ENCODE data around the gene FICD.
"Not testable (repeated sequence)": the region's sequence is repeated elsewhere in the genome, so short reads cannot be mapped to it uniquely, and the experiment has no call there.

Gene FICD

DNA sequence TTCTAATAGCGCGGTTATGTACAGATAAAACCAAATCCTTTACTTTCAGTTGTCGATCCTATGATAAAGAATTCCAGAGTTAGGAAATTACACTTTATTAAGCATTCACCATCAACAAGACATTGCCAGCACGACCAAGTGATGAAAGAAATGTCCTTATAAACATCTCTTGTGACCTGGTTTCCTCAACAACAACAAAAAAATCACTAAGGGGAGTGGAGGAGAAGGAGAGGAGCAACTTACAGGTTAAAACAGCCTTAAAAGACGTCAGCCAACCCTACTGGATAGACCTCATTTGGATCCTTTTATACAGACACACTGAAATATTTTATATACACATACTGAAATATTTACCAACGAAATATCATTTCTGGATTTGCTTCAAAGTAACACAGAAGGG lies 23.1 kb downstream of the FICD start:
- no peak for DNase-seq (ENCODE audit: low read depth in 2 of 2)

DNA sequence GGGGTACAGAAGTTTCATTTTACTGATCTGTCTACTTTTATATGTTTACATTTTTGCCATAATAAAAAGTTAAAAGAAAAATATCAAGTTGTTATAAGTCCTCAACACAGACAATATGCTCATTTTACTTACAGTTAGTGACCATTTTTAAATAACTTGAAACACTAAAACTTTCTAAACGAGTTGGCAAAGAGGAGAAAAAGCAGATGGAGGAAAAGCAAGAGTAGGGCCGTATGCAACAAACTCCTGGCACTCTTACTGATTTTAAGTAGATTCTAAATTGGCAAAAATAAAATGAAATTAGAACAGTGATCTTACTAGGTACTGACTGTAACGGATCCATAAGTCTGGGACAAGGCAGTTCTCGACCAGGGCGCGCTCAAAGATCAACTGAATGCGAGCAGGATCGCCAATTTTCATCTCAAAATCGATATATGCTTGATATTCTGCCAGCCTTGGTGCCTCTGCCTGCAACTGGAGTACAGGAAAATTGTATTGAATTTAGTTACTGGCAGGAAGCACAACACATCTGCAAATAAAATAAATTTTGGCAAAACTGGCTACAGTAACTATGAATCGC lies 23.6 kb downstream of the FICD start:
- DNase-seq (ENCODE audit: low read depth in 2 of 2): no peak

DNA sequence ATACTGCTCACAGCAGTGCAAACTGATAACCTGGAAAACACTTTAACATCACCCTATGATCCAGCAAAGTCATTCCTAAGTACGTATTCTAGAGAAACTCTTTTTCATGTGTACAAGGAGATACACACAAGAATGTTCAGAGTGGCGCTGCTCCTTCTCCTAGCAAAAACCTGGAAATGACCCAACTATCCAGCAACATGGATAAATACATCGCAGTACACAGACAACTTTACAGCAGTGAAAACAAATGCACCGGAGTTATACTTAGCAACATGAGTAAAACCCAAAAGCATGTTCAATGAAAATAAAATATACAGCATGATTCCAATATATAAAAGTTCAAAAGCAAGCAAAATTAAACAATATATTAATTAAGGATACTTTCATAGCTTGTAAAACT lies 27.2 kb downstream of the FICD start:
- no peak for DNase-seq (ENCODE audit: low read depth in 2 of 2)

DNA sequence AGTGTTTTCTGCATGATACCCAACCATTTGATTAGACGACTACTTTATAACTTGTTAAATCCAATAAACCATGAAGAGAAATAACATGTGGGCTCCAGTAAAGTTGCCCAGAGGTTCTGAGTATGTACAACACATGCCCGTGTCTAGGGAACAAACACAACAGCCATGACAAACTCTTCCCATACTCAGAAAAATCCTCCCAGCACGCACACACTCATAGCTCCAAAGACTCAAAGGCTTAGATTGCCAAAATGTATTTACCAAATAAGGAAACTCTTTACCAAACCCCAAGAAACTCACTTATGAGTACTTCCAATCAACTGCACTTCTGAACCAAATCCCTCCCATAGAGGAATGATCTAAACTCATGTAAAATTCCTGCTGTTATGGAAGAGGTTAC lies 28.6 kb downstream of the FICD start:
- DNase-seq (ENCODE audit: low read depth in 2 of 2): no peak

DNA sequence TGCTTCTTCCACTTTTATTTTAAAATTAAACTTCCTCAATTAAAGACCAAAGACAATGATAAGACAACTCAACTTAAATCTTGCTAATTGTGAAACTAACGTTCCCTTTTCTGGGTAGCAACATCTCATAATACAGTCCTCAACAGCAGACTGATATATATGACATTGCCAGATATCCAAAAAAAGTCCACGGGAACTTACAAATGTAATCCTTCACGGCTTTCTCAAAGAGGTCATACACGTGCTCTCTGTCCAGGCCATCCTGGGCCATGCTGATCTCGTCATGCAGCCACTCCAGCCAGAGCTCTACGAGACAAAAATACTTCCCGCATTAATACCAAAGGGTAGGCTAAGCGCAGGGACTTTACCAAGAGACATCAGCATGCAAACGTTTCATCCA lies 32.6 kb downstream of the FICD start:
- no peak for DNase-seq (ENCODE audit: low read depth in 2 of 2)

DNA sequence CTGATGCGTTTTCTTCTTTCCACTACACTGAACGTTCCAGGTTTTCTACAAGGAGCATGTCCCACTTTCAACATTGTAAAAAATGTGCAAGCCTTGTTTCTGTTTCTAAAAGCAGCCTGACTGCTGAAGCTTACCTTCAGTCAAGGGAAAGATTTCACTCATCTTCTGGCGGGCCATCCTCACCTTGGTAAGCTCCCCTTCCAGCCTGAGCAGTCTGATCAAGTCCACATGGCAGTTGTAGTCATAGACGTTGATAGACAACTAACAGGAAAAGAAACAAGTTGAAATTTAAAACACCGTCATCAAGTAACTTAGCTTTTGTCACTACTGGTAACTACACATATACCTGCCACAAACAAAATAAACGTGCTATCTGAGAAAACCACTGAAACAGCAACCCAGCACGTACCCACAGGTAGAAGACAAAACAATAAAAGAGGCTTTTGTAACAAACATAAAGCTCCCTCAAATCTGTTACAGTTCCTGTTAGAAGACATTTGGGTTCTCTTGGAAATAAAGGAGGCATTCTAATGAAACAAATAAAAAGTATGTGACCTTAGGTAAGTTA lies 34.0 kb downstream of the FICD start:
- DNase-seq (ENCODE audit: low read depth in 2 of 2): no peak

DNA sequence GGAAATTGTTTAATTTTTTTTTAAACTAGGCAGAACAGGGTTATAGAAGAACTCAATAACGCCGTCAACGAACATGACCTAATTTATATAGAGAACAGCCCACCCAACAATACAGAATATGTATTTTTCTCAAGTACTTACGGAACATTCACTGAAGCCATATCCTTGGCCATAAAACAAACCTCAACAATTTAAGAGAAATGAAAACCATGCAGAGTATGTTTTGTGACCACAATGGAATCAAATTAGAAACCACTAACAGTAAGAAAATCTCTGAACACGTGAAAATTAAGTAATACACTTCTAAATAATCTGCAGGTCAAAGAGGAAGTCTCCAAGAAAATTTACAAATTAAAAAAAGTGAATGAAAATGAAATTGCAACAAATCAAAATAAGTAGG lies 36.5 kb downstream of the FICD start:
- DNase-seq (ENCODE audit: low read depth in 2 of 2): no peak

DNA sequence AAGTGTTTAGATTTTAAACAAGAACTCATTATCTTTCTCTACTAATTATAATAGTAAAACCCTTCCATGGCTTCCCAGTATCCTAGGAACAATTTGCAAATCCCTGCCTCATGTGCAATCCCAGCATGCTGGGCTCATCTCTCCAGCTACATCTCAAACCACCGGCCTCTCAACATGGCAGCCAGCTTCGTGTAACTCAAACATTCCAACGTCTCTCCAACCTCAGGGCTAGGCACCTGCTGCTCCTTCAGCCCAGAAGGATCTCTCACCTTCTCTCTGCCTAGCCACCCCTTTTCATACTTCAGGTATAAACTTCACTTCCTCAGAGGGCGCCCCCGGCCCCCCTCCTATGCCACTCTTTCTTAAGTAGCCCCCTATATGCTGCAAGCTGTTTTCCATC lies 38.7 kb downstream of the FICD start:
- no peak for DNase-seq (ENCODE audit: low read depth in 2 of 2)

DNA sequence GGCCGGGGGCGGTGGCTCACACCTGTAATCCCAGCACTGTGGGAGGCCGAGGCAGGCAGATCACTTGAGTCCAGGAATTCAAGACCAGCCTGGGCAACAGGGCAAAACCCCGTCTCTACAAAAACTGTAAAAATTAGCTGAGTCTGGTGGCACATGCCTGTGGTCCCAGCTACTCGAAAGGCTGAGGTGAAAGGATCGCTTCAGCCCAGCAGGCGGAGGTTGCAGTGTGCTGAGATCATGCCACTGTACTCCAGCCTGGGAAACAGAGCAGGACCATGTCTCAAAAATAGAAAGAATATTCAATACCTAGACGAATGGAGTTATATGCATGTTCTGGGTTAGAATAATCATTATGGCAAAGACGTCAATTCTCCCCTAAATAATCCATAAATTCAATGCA lies 40.3 kb downstream of the FICD start:
- DNase-seq (ENCODE audit: low read depth in 2 of 2): not testable (repeated sequence)

DNA sequence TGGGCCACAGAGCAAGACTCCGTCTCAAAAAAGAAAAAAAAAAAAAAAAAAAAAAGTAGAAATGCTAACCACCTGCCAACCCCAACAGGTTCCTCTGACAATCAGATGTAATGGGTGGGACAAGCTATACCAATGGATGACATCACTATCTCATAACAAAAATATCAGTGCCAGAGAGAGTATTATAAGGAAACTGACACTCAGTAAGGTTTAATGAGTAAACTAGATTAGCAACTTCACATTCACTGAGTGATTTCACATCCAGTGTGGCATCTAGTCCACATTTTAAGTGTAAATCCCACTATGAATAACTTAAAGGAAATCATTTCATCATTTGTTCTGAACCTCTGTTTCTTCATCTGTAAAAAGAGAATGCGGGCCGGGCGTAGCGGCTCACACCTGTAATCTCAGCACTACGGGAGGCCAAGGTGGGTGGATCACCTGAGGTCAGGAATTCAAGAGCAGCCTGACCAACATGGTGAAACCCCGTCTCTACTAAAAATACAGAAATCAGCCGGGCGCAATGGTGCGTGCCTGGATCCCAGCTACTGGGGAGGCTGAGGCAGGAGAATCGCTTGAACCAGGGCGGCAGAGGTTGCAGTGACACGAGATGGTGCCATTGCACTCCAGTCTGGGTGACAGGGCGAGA lies 44.1 kb downstream of the FICD start:
- DNase-seq (ENCODE audit: low read depth in 2 of 2): no peak

DNA sequence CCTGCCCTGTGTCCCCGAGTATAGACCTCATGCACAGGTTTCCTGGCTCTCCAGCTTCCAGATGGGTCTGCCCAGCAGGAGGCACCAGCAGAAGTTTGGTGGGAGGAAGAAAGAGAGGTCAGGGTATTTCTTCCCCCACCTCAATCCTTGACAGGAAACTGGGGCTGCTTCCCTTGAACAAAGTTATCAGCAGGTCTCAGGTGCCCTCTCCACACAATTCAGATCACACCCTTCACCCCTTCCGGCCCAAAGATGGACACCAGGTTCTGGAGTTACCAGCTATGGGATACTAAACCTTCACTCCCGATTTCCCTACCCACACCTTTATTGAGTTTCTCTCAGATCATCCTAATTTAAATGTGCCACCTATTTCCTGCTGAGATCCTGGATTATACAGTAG lies 44.7 kb downstream of the FICD start:
- DNase-seq (ENCODE audit: low read depth in 2 of 2): no peak

DNA sequence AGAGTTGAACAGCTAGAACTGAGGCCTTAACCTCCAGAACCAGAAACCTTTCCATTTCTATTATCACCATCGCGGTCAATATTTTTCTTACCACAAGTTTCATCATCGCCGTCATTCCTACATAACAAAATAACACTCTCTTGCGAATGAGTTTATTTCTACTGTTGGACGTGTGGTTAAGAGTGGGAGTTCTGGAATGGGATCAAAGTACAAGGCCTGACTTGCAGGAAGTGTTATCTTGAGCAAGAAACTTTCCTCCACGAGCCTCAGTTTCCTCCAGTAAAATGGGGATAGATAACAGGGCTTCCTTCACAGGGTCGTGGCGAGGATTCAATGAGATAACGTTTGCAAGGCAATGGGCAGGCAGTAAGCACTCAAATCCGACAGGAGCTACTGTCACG lies 45.2 kb downstream of the FICD start:
- no peak for DNase-seq (ENCODE audit: low read depth in 2 of 2)

DNA sequence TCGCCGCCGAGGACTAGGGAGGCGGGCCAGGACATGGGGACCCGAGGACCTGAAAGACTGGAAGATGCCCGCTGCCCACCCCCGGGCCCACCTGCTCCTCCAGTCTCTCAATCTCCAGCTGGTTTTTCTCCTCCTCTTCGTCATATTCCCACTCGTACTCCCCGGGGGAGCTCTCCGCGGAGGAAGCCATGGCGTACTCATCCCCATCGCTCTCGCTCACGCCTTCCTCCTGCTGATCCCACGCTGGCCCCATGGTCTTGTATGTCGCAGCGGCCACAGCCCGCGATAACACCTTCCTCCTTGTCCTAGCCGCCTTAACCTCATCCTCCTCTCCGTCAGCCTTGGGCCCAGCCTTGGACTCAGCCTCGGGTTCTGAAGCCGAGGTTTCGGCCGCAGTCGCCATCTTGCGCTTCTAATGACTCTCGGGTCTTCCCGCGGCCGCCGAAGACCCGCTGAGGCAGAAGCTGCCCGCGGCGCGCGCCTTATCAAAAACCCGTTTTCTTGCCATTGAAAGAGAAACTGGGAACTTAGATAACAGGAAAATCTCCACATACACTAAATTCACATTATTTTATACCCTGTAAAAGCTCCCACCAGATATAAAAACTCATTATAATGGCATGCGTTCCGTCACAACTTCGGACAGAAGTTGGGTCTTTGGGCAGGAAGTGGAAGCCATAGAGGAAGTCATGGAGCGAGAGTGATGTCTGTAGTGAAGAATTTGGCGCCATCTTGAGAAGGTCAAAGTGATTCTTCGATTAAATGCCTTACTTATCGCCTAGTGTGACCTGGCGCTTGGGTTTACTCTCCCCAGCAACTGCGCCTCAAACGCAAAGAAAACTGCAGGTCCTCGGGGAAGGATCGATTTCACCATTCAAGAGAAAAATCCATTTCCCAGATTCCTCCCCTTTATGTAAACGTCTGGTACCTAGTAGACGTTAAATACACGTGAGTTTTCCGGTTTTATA lies 46.0 kb downstream of the FICD start, which contains the start of gene SART3:
SART3 (minus strand) TSS at position 422 of the 968 bp plus-strand sequence; CDS start at position 403, 19 bp downstream.
- peak; percentile 66 to 71 for DNase-seq (ENCODE audit: low read depth in 2 of 2)

DNA sequence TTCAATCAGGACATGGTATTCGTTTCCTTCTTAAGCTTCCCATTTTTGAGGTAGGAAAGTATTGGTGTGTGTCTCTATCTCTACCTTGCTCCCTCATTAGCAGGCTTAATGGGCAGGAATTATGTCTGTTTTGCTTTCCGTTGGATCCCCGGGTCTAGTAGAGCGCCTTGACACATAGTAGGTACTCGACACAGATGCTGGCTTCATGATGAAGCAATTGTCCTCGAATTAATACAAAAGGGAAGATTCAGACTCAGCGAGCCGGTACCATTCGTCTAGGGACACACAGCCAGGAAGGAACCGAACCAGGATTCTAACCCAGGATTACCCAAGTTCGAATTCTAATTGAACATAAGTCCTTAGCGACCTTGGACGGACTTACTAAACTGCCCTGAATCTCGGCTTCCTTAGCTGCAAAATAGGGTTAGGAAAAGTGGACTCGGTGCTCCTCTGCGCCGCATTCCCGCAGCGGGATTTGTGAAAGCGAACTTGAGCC lies 46.8 kb downstream of the FICD start:
- no peak for DNase-seq (ENCODE audit: low read depth in 2 of 2)

DNA sequence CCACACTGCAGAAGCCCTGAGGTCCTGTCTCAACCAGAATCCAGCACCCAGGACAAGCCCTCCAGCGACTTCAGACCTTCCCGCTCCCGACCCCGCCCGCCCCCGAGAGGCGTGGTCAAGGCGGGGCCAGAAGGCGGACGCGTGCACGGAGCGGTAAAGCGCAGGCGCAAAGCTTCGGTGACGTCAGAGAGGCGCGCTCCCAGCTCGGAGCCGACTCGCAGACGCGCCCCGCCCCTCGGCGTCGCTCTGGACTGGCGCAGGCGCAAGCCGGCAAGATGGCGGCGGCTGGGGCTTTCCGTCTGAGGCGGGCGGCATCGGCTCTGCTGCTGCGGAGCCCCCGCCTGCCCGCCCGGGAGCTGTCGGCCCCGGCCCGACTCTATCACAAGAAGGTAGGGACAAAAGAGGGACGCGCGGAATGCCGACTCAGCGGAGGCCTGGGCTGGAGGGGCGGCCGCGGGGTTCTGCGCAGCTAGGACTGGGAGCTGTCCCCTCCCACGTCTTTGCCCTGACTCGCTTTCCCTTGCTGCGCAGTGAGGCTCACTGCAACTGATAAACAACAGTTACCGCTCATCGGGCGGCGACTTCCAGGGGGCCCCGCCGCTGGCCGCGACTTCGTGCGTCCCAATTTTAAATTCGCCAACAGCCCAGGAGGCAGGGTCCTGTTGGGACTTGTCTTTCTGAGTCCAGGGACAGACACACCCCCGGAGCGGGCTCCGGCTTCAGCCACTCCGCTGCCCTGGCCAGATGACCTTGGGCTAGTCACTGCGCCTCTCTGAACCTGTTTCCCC lies 47.5 kb downstream of the FICD start, which contains the start of gene ISCU:
ISCU (plus strand) TSS at position 249 of the 788 bp plus-strand sequence; CDS start at position 276, 27 bp downstream.
- DNase-seq (ENCODE audit: low read depth in 2 of 2): peak; percentile 98 to 99

DNA sequence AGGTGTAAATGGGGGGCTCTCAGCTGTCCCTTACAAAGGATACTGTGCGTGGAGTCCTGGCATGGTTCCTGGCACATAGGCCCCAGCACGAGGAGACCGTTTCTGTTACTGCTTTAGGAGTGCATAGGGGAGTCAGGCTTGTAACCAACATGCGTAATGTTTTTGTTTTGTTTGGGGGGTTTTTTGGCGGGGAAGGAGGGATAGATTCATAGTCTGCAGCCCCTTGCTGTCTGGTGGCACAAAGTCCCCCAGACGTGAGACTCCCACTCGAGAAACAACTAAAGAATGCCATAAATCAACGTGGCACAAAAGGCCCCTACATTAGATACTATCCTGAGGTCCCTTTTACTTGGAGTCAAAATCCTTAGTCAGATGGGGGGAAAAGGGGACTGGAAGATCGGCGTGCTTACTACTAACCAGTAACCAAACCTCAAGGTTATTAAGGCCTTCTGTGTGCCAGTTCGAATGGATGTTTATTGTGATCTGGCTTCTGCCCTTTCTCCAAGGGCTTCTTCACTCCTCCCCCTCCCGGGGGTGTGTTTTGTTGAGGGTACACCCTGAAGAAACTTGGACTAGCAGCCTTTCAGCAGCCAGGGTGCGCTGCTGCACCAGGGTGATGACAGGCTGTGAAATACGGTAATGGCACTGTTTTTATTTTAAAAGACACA lies 48.2 kb downstream of the FICD start:
- peak; percentile 77 to 78 for DNase-seq (ENCODE audit: low read depth in 2 of 2)

DNA sequence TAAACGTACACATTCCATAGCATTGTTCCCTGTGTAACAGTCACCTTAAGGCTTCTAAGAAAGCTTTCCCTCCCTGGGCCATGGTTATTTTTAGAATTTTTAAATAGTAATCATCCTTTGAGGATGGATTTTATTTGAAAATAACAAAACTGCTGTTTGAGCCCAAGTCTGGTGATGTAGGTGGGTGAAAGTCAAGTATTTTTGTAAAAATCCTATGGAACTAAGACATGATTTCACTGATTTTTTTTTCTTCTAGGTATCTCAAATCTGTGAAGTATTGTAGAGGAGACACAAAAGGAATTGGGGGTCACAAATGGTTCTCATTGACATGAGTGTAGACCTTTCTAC lies 48.7 kb downstream of the FICD start:
- DNase-seq (ENCODE audit: low read depth in 2 of 2): no peak

DNA sequence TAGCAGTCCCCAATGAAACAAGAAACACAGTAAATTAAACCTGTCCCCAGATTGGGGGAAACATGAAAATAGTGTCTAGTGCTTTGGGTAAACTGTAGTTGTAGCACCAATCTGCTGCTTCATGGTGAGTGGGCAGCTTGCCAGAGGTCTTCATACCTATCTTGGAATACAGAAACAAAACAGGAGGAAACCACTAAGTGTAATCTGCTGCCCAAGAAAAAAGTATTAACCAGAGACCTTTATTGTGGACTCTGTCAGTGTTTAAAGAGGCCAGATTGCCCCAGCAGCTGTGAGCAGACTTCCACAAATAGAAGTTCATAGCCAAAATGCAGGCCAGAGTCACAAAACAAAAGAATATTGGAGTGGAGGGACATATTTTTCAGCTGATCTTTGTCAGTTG lies 49.6 kb downstream of the FICD start:
- DNase-seq (ENCODE audit: low read depth in 2 of 2): no peak

DNA sequence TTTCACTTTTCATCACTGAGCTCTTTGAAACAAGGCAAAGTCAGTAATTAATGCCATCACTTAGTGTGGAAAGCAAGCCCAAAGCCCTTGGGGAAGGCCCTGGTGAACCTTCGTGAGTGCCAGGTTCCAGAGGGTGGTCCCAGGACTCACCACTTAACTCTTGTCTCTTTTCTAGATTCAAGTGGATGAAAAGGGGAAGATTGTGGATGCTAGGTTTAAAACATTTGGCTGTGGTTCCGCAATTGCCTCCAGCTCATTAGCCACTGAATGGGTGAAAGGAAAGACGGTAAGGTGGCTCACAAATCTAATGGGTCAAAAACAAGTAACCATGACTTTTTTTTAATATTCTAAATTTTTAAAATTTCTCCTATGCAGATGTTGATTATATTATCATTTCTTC lies 50.1 kb downstream of the FICD start:
- no peak for DNase-seq (ENCODE audit: low read depth in 2 of 2)

DNA sequence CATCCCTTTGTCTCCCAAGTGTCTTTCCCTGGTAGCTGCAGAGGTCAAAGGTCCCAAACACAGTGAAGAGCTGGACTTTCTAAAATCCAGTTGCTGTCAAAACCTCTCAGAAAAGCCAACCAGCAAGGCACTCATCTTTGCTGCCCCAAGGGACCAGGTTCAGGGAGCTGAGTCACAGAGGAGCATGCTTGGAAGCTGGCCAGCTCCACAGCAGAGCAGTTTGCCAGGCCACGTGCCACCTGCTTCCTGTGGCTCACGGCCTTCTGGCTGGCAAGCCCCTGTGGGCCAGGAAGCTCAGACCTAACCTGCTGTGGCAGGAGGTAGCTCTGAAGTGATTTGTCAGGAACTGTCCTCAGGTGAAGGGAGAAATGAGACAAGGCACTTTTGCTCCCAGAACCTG lies 50.9 kb downstream of the FICD start:
- DNase-seq (ENCODE audit: low read depth in 2 of 2): no peak

DNA sequence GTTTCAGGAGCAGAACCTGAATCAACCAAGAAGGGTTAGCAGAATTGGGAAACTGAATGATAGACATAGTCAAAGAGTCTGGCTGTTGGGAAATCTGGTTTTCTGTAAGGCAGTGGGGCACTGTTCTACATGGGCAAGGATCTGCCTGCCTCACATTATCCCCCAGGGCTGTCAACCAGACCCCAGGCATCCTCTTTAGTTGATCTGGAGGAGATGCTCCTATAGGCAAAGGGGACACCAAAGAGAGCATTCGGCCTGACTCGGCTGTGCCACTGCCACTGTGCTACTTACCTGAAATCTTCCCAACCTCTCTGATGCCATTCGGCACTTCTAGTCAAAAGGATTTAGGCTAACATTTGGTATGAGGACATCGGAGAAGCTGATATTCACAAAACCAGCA lies 51.4 kb downstream of the FICD start:
- no peak for DNase-seq (ENCODE audit: low read depth in 2 of 2)

Data from activated CD4-positive, alpha-beta T cell treated with anti-CD3 and anti-CD28 coated beads for 24 hours (primary cell).